Neutrophil (primary cell): ENCODE data around the gene SPR.
A peak's percentile ranks its signal among the peaks of the same experiment; 100 is the strongest.

ENCODE experiments used
- H3K27ac ChIP-seq: fragments of 200-600 bp; sonication (generic); 2 replicates; pipeline ENCODE4 v1.5.1; 2016; ENCODE audit warnings: mild to moderate bottlenecking, moderate library complexity
- H3K27me3 ChIP-seq: fragments of 200-600 bp; sonication (generic); 2 replicates; pipeline ENCODE4 v1.6.0; 2016; ENCODE audit warnings: mild to moderate bottlenecking
- H3K36me3 ChIP-seq: fragments of 200-600 bp; sonication (generic); 2 replicates; pipeline ENCODE4 v1.5.1; 2017
- H3K4me1 ChIP-seq, 2 experiments: fragments of 200-600 bp in 1 of 2; sonication (generic) in 1 of 2; 1 replicate in 1 of 2; 2 replicates in 1 of 2; pipeline versions ENCODE4 v1.5.1 to v1.6.1; 2013 to 2016; ENCODE audit warnings: low read depth in 1 of 2, low read length in 1 of 2, mild to moderate bottlenecking in 1 of 2, moderate library complexity in 1 of 2; ENCODE audit not compliant: control insufficient read depth in 1 of 2, insufficient read depth in 1 of 2
- H3K4me3 ChIP-seq, 2 experiments: fragments of 200-600 bp in 1 of 2; sonication (generic) in 1 of 2; 1 replicate in 1 of 2; 2 replicates in 1 of 2; pipeline ENCODE4 v1.5.1; 2013 to 2016; ENCODE audit warnings: low read depth in 1 of 2, low read length in 1 of 2, mild to moderate bottlenecking in 1 of 2, moderate library complexity in 1 of 2
- H3K9me3 ChIP-seq: fragments of 200-600 bp; sonication (generic); 2 replicates; pipeline ENCODE4 v1.5.1; 2016
- TF ChIP-seq, protein P1 (sequence below): fragments of 200-600 bp; sonication (generic); IDR thresholded peaks from 2 replicates; pipeline ENCODE4 v1.5.1; 2016; ENCODE audit warnings: antibody characterized with exemption

Gene SPR

DNA sequence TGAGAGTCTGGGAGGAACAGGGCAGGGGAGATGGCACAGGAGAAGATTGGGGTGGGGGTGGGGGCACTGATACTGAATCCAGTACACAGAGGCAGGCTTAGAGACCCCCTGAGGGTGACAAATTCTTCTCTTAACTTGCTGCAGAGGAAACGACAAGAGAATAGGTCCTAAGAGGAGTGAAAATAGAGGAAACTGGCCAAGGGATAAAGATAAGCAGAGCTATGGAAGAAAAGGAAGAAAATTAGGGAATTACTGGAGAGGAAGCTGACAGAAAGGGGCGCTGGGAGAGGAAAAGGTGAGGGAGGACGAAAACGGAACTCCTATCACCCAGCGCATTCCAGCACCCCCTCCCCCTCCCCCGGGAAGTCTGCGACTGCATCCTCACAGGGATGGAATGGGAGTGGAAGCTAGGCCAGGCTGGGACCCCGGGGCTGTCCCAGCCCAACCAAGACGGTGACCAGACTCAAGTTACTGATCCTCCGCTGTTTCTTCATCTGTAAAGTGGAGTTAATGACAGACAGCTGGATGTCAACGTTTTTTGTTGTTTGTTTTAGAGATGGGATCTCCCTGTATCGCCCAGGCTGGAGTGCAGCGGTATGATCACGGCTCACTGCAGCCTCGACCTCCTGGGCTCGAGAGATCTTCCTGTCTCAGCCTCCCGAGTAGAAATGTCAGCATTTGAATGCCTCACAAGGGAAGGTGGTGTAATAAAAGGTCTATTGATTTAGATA lies 27.5 kb downstream of the SPR start:
- Histone ChIP-seq H3K36me3 (no peaks in the 10 kb centered on the region), H3K4me3 (no peak overlapping the region), H3K27ac (no peak overlapping the region), H3K27me3 (peaks cover 100% of the 10 kb centered on the region), H3K4me1 (peaks cover 18 to 32% of the 10 kb centered on the region in 2 experiments), H3K9me3 (no peaks in the 10 kb centered on the region)
- TF ChIP-seq, protein P1, sequence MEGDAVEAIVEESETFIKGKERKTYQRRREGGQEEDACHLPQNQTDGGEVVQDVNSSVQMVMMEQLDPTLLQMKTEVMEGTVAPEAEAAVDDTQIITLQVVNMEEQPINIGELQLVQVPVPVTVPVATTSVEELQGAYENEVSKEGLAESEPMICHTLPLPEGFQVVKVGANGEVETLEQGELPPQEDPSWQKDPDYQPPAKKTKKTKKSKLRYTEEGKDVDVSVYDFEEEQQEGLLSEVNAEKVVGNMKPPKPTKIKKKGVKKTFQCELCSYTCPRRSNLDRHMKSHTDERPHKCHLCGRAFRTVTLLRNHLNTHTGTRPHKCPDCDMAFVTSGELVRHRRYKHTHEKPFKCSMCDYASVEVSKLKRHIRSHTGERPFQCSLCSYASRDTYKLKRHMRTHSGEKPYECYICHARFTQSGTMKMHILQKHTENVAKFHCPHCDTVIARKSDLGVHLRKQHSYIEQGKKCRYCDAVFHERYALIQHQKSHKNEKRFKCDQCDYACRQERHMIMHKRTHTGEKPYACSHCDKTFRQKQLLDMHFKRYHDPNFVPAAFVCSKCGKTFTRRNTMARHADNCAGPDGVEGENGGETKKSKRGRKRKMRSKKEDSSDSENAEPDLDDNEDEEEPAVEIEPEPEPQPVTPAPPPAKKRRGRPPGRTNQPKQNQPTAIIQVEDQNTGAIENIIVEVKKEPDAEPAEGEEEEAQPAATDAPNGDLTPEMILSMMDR: no peak

DNA sequence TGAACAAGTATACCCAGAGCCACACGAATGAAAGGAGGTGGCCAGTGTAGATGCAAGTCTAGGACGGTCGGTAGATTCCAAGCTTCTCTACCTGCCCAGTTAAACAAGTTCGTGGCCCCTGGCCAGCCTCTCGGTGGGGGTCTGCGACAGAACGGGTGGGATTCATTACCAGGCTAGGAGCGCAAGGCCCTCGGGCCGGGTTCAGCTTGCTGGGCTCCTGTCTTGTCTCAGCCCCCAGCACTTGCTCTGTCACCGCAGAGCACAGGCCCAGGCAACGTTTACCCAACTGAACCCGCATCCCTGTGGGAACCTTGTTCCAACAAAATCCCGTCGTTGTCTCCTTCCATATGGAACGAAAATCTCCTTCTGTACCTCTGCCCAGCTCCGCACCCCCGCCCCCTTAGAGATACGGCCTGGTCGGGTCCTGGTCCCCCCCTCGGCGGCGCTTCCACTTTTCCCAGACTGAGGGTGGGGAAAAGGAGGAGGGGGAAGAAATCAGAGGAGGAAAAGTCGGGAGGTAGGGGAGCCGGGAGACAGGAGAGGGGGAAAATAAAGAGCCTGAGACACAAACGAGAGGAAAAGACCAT lies 28.2 kb downstream of the SPR start:
- no peak overlapping the region for H3K27ac ChIP-seq
- peak overlapping the region in 1 of 2 experiments; percentile 14 for H3K4me3 ChIP-seq
- TF ChIP-seq, protein P1: no peak
- no peaks in the 10 kb centered on the region for H3K9me3 ChIP-seq
- no peaks in the 10 kb centered on the region for H3K36me3 ChIP-seq
- H3K27me3 ChIP-seq: peaks cover 100% of the 10 kb centered on the region
- peaks cover 21 to 37% of the 10 kb centered on the region in 2 experiments for H3K4me1 ChIP-seq

DNA sequence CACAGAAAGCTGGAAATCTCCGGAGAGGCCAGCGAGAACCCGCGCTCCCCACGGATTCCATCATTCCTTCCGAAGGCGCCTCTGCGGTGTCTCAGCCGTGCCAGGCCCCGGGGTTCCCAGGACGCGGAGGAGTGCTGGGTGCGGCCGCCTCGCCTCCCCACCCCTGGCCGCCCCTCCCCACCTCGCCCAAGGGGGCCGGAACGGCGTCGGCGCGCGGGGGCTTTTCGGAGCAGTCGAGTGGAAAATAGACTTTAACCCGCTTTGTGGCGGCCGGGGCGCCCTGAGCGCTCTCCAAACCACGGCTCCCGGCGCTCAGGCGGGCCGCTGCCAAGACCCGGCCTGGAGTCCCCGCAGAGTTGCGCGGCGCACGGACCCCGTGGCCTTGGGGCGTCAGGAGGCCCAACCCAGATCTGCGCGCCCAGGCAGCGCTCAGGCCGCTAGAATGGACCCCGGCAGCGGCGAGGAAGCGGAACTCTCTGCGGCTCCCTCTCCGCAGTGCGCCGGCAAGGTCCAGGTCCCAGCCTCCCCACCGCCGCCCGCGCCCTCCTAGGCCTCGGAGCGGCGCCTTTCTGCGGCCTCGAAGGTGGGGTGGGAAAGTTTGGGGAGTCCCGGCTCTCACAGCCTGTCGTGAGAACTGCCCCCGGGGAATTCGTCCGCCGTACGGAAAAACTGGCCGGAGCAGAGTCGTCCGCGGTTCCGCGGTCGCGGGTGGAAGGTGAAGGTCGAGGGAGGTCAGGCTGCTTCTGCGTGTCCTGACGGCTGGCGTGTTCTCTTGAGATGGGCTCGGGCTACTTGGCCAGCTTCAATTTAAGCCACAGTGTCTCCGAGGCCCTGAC lies 28.9 kb downstream of the SPR start:
- Histone ChIP-seq H3K4me1 (peaks cover 22 to 40% of the 10 kb centered on the region in 2 experiments), H3K36me3 (no peaks in the 10 kb centered on the region), H3K27me3 (peaks cover 100% of the 10 kb centered on the region), H3K4me3 (peak overlapping the region in 1 of 2 experiments; percentile 14), H3K27ac (no peak overlapping the region), H3K9me3 (no peaks in the 10 kb centered on the region)
- TF ChIP-seq, protein P1: no peak

DNA sequence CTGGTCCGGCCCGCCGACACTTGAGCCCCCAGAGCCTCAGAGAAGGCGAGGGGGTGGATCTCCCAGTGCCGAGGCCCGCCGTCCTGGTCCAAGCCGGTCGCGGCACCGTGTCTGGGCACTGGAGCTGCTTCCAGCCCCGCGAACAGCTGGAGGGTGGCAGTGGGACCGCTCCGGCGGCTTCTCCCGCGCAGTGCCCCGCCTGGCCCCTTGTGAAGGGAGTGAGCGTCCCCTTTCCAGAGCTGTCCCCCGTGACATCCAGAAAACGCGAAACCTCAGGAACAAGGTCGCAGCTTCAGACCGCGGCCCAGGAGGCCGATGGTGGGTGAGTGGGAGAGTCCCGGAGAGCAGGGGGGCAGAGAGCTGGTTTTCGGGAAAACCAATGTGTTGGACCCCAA lies 29.5 kb downstream of the SPR start:
- TF ChIP-seq, protein P1: no peak
- peak overlapping the region in 1 of 2 experiments; percentile 14 for H3K4me3 ChIP-seq
- no peaks in the 10 kb centered on the region for H3K9me3 ChIP-seq
- H3K27ac ChIP-seq: no peak overlapping the region
- H3K27me3 ChIP-seq: peaks cover 100% of the 10 kb centered on the region
- H3K4me1 ChIP-seq: peaks cover 22 to 40% of the 10 kb centered on the region in 2 experiments
- H3K36me3 ChIP-seq: no peaks in the 10 kb centered on the region

DNA sequence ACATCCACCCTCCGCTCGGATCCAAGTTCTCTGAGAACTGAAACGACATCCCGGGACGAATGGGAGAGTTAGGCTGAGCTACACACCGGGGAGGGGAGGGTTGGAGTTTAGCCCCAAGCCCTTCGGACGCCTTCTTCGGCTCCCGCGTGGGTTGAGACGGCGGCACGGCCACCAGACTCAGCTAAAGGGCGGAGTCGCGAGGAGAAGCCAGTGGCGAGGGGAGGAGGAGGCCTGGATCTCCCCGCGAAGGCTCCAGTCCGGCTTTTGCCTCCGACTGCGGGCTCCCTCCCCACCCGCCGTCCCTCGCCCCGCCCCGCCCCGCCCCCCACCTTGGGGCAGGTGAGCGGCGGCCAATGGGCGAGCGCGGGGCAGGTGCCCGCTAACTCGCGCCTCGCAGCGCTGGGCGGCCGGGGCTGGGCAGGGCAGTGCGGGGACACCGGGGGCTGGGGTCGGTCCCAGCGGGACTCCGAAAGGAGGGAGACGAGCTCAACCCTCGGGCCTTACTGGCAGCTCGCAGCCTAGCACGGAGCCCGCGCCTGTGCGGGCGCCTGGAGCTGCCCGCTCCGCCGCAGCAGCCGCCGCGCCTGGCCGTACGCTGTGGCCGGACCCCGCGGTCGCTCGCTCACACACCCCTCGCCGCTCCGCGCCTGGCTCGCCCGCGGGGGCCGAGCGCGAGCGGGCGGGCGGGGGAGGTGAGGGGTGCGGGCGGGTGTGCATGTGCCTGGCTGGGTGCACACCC lies 30.1 kb downstream of the SPR start, which contains the start of gene EMX1:
Gene EMX1 (plus strand): TSS at position 382 of the 739 bp plus-strand sequence. CDS start 334 bp downstream, at position 716.
- no peaks in the 10 kb centered on the region for H3K9me3 ChIP-seq
- peak within 1 kb of the TSS in 1 of 2 experiments; percentile 14 for H3K4me3 ChIP-seq
- peaks cover 100% of the 10 kb centered on the region for H3K27me3 ChIP-seq
- no peak within 1 kb of the TSS for H3K27ac ChIP-seq
- TF ChIP-seq, protein P1: no peak
- no peaks in the 10 kb centered on the region for H3K36me3 ChIP-seq
- H3K4me1 ChIP-seq: peaks cover 22 to 40% of the 10 kb centered on the region in 2 experiments
